OCI-LY3 (cell line): ENCODE measurements around the gene OR52E4.

Experiments
- H2AFZ ChIP-seq: fragments of 200-600, 300-600 bp; shearing (Covaris generic); 2 replicates; pipeline ENCODE4 v1.6.0; 2014; ENCODE audit warnings: antibody characterized with exemption, low read depth, low read length
- H3K27ac ChIP-seq: fragments of 200-600, 300-600 bp; sonication (generic); 2 replicates; pipeline ENCODE4 v1.5.1; 2014; ENCODE audit warnings: mild to moderate bottlenecking, low read length, moderate library complexity, mixed read lengths
- H3K27me3 ChIP-seq: fragments of 200-600, 300-600 bp; sonication (generic); 2 replicates; pipeline ENCODE4 v1.6.1; 2014; ENCODE audit warnings: low read depth, low read length, mixed read lengths
- H3K36me3 ChIP-seq: fragments of 200-600, 300-600 bp; sonication (generic); replicated peaks from 2 replicates; pipeline ENCODE3; 2014; ENCODE audit warnings: low read depth, low read length, mixed read lengths
- H3K4me1 ChIP-seq: fragments of 300-600, 200-600 bp; sonication (generic); 2 replicates; pipeline ENCODE4 v1.6.1; 2014; ENCODE audit warnings: low read length, mixed read lengths
- H3K4me2 ChIP-seq: fragments of 200-600, 300-600 bp; sonication (generic); 2 replicates; pipeline ENCODE4 v1.6.1; 2014; ENCODE audit warnings: low read length, mixed read lengths
- H3K4me3 ChIP-seq: fragments of 300-600, 200-600 bp; sonication (generic); 2 replicates; pipeline ENCODE4 v1.5.1; 2014; ENCODE audit warnings: antibody characterized with exemption, mild to moderate bottlenecking, low read length, moderate library complexity
- H3K79me2 ChIP-seq: fragments of 300-600, 200-600 bp; shearing (Covaris generic); 2 replicates; pipeline ENCODE4 v1.6.1; 2014; ENCODE audit warnings: mild to moderate bottlenecking, low read length, mixed read lengths
- H3K9ac ChIP-seq: fragments of 300-600, 200-600 bp; shearing (Covaris generic); 2 replicates; pipeline ENCODE4 v1.6.0; 2014; ENCODE audit warnings: mild to moderate bottlenecking, low read length, moderate library complexity
- H3K9me3 ChIP-seq: fragments of 200-600, 300-600 bp; shearing (Covaris generic); 2 replicates; pipeline ENCODE4 v1.6.1; 2014; ENCODE audit warnings: low read length, mixed read lengths; ENCODE audit not compliant: insufficient read depth
- H4K20me1 ChIP-seq: fragments of 200-600, 300-600 bp; sonication (generic); 2 replicates; pipeline ENCODE4 v1.6.1; 2016; ENCODE audit warnings: low read length, mixed read lengths; ENCODE audit not compliant: insufficient read depth
- EZH2phosphoT487 ChIP-seq: fragments of 200-600 bp; shearing (Covaris generic); IDR thresholded peaks from 2 replicates; pipeline ENCODE4 v1.6.1; 2018; ENCODE audit warnings: antibody characterized with exemption, mixed run types, low read depth
- TF ChIP-seq, protein P1 (sequence below): fragments of 200-600, 300-600 bp; sonication (generic); IDR thresholded peaks from 2 replicates; pipeline ENCODE4 v1.5.1; 2014; ENCODE audit warnings: antibody characterized with exemption, low read length, low read depth

The OR52E4 gene

DNA sequence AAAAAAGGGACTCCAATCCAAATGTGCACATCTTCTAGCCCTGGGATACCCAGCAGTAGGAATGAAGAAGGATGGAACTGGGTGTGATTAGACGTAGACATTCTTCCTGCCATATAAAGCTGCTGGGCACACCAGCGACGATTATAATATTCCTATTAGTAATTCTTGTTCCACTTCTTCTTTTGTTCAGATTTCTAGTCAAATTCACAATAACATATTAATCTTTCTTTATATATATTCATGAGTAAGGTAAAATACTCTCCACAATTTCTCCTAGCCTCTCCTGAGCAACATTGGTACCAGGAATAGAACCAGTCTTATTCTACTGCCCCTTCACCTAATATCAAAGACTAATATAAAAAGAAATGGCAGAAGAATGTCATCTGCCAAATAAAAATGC lies 22.8 kb upstream of the OR52E4 start, which contains the start of gene OR52E8:
OR52E8 (minus strand) TSS at position 101 of the 400 bp plus-strand sequence; CDS start at position 101, 0 bp downstream.
- no peaks in the 10 kb centered on the region for H4K20me1 ChIP-seq
- H3K27ac ChIP-seq, result no peak within 1 kb of the TSS
- H3K27me3 ChIP-seq, result no peaks in the 10 kb centered on the region; the same call in 1 of the 2 replicates
- no peak within 1 kb of the TSS for H3K4me3 ChIP-seq
- TF ChIP-seq, protein P1, sequence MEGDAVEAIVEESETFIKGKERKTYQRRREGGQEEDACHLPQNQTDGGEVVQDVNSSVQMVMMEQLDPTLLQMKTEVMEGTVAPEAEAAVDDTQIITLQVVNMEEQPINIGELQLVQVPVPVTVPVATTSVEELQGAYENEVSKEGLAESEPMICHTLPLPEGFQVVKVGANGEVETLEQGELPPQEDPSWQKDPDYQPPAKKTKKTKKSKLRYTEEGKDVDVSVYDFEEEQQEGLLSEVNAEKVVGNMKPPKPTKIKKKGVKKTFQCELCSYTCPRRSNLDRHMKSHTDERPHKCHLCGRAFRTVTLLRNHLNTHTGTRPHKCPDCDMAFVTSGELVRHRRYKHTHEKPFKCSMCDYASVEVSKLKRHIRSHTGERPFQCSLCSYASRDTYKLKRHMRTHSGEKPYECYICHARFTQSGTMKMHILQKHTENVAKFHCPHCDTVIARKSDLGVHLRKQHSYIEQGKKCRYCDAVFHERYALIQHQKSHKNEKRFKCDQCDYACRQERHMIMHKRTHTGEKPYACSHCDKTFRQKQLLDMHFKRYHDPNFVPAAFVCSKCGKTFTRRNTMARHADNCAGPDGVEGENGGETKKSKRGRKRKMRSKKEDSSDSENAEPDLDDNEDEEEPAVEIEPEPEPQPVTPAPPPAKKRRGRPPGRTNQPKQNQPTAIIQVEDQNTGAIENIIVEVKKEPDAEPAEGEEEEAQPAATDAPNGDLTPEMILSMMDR, result no peak
- no peak for TF ChIP-seq EZH2phosphoT487
- no peak within 1 kb of the TSS for H2AFZ ChIP-seq
- H3K4me2 ChIP-seq, result no peak within 1 kb of the TSS
- no peaks in the 10 kb centered on the region for H3K9me3 ChIP-seq
- no peak within 1 kb of the TSS for H3K9ac ChIP-seq
- H3K4me1 ChIP-seq, result no peaks in the 10 kb centered on the region
- H3K36me3 ChIP-seq, result no peaks in the 10 kb centered on the region
- H3K79me2 ChIP-seq, result no peaks in the 10 kb centered on the region

DNA sequence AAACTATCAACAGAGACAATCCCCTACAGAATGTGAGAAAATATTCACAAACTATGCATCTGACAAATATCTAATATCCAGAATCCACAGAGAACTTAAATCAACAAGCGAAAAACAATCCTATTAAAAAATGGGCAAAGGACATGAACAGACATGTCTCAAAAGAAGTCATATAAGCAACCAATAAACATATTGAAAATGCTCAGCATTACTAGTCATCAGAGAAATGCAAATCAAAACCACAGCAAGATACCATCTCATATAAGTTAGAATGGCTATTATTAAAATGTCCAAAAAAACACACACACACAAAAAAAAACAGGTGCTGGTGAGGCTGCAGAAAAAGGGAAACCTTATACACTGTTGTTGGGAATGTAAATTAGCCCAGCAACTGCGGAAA lies 14.6 kb upstream of the OR52E4 start:
- Histone ChIP-seq H3K4me1 (no peaks in the 10 kb centered on the region), H3K79me2 (no peaks in the 10 kb centered on the region), H3K9ac (no peak overlapping the region), H3K27ac (no peak overlapping the region), H3K36me3 (no peaks in the 10 kb centered on the region), H4K20me1 (no peaks in the 10 kb centered on the region), H2AFZ (no peak overlapping the region), H3K4me3 (no peak overlapping the region), H3K27me3 (no peaks in the 10 kb centered on the region), H3K9me3 (no peaks in the 10 kb centered on the region), H3K4me2 (no peak overlapping the region)
- TF ChIP-seq, protein P1, result no peak
- TF ChIP-seq EZH2phosphoT487, result no peak

- H3K9me3 ChIP-seq, result no peaks in the 10 kb centered on the region
- peaks cover 3% of the 10 kb centered on the region; the same call in 1 of the 2 replicates for H3K27me3 ChIP-seq
These were observed 1.9 kb upstream of the OR52E4 start for GRCh38 chr11:5878564-5878963.

GRCh38 chr11:5881756-5882155 lies 1.3 kb downstream of the OR52E4 start:
- H3K27ac ChIP-seq, result no peak overlapping the region
- H3K4me2 ChIP-seq, result no peak overlapping the region
- H3K9ac ChIP-seq, result no peak overlapping the region
- no peaks in the 10 kb centered on the region for H3K9me3 ChIP-seq
- no peaks in the 10 kb centered on the region for H4K20me1 ChIP-seq
- H3K4me3 ChIP-seq, result no peak overlapping the region
- no peaks in the 10 kb centered on the region for H3K36me3 ChIP-seq
- H3K4me1 ChIP-seq, result no peaks in the 10 kb centered on the region
- no peaks in the 10 kb centered on the region for H3K79me2 ChIP-seq
- H2AFZ ChIP-seq, result no peak overlapping the region
- no peak for TF ChIP-seq EZH2phosphoT487
- peaks cover 3% of the 10 kb centered on the region; the same call in 1 of the 2 replicates for H3K27me3 ChIP-seq

More at GRCh38 chr11:5878564-5878963, 1.9 kb upstream of the OR52E4 start:
- H4K20me1 ChIP-seq, result no peaks in the 10 kb centered on the region
- H3K4me1 ChIP-seq, result no peaks in the 10 kb centered on the region
- no peak overlapping the region for H2AFZ ChIP-seq
- no peak overlapping the region for H3K27ac ChIP-seq
- H3K4me3 ChIP-seq, result no peak overlapping the region
- TF ChIP-seq, protein P1, result no peak
- no peak for TF ChIP-seq EZH2phosphoT487
- no peaks in the 10 kb centered on the region for H3K79me2 ChIP-seq
- H3K4me2 ChIP-seq, result no peak overlapping the region
- H3K9ac ChIP-seq, result no peak overlapping the region
- H3K36me3 ChIP-seq, result no peaks in the 10 kb centered on the region
